Effector memory CD8-positive, alpha-beta T cell (primary cell): ENCODE data around the gene ZNF648.

ENCODE experiments used
- ATAC-seq: fragments of 150-1000 bp; cut with Tn5 transposase; replicated peaks from 2 replicates; pipeline ENCODE4 v1.10.0; 2021; ENCODE audit warnings: mild to moderate bottlenecking, moderate library complexity
- DNase-seq, 3 experiments: peaks; one replicate each; pipeline ENCODE4 v3.0.0; 2021
- H3K27ac Mint-ChIP-seq, 2 donors: one replicate each; pipeline ENCODE4 v1.8.0; 2022; ENCODE audit warnings: mild to moderate bottlenecking in 2 of 2, mixed read lengths in 2 of 2, moderate library complexity in 2 of 2
- H3K27me3 Mint-ChIP-seq, 2 donors: one replicate each; pipeline ENCODE4 v1.8.0; 2022; ENCODE audit warnings: mixed read lengths in 2 of 2
- H3K36me3 Mint-ChIP-seq: one replicate; pipeline ENCODE4 v1.8.0; 2022; ENCODE audit warnings: mild to moderate bottlenecking, moderate library complexity, mixed read lengths; ENCODE audit not compliant: insufficient read depth
- H3K4me1 Mint-ChIP-seq, 2 donors: one replicate each; pipeline ENCODE4 v1.8.0; 2022; ENCODE audit warnings: low read depth in 2 of 2, mixed read lengths in 2 of 2
- H3K4me3 Mint-ChIP-seq, 2 donors: one replicate each; pipeline ENCODE4 v1.8.0; 2022; ENCODE audit warnings: mild to moderate bottlenecking in 2 of 2, mixed read lengths in 2 of 2, moderate library complexity in 2 of 2
- H3K9me3 Mint-ChIP-seq, 2 donors: one replicate each; pipeline ENCODE4 v1.8.0; 2022; ENCODE audit warnings: mixed read lengths in 2 of 2

Gene ZNF648

DNA sequence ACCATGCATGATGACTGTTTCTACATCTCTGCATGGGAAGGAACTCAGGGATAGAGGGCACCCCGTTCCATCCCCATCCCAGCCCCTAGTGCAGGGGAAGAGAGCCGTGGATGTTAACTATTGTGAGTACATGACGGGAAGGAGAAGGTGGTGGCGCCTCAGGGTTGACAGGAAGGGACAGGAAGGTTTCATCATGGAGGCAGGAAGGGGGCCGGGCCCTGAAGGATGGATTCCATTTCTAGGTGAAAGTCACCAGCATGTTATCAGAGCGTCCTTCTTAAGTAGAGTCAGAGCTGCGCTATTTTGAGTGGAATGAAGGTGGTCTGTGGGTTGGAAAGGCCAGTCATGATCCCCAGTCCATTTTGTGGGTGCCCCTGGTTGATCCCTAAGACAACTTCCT, 25.1 kb upstream of the ZNF648 start:
- Mint-ChIP-seq H3K4me1 (peaks cover 19 to 21% of the 10 kb centered on the region in 2 donors), H3K36me3 (no peaks in the 10 kb centered on the region), H3K27ac (peak overlapping the region in 1 of 2 donors; percentile 68), H3K9me3 (no peaks in the 10 kb centered on the region), H3K4me3 (no peak overlapping the region), H3K27me3 (no peaks in the 10 kb centered on the region)
- ATAC-seq, result no peak
- no peak for DNase-seq

DNA sequence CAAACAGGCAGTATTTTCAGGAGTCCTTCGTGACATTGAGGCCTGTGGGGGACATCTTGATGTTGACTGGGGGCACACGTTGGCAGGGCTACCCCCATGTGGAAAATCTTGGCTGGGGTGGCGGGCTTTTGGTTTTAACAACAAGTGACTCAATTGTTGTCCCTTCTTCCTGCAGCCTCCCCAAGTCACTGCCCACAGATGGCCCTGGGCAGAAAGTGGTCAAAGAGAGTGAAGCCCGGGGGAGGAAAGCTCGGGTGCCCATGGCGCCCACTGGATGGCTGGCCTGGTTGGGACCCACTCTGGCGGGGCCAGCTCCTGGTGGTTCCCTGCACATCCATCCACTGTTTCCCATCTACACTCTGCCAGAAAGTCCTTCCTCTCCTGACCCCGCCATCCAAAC, 24.6 kb upstream of the ZNF648 start:
- H3K4me1 Mint-ChIP-seq, result peaks cover 19 to 21% of the 10 kb centered on the region in 2 donors
- no peaks in the 10 kb centered on the region for H3K36me3 Mint-ChIP-seq
- peak overlapping the region in 1 of 2 donors; percentile 68 for H3K27ac Mint-ChIP-seq
- H3K27me3 Mint-ChIP-seq, result no peaks in the 10 kb centered on the region
- DNase-seq, result no peak
- no peaks in the 10 kb centered on the region for H3K9me3 Mint-ChIP-seq
- H3K4me3 Mint-ChIP-seq, result no peak overlapping the region
- no peak for ATAC-seq

DNA sequence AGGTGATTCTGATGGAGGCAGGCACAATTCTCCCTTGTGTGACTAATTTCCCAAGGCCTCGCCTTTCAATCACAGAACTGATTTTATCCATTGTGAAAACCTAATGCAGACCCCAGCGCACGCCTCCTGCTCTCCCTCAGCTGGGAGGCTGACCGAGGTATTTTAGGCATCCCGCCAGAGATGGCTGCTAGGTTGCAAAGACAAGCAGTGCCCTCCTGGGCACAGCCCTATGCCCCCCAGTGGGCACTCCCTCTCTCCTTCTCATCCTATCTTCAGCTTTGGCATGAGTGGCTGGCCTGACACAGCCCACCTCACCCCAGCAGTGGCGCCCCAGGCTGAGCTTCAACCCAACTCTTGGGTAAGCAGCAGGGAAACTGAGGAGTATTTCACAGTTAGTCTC, 24.2 kb upstream of the ZNF648 start:
- Mint-ChIP-seq H3K9me3 (no peaks in the 10 kb centered on the region), H3K4me3 (no peak overlapping the region), H3K27me3 (no peaks in the 10 kb centered on the region), H3K27ac (peak overlapping the region in 1 of 2 donors; percentile 68), H3K4me1 (peaks cover 19 to 21% of the 10 kb centered on the region in 2 donors), H3K36me3 (no peaks in the 10 kb centered on the region)
- no peak for ATAC-seq
- no peak for DNase-seq

DNA sequence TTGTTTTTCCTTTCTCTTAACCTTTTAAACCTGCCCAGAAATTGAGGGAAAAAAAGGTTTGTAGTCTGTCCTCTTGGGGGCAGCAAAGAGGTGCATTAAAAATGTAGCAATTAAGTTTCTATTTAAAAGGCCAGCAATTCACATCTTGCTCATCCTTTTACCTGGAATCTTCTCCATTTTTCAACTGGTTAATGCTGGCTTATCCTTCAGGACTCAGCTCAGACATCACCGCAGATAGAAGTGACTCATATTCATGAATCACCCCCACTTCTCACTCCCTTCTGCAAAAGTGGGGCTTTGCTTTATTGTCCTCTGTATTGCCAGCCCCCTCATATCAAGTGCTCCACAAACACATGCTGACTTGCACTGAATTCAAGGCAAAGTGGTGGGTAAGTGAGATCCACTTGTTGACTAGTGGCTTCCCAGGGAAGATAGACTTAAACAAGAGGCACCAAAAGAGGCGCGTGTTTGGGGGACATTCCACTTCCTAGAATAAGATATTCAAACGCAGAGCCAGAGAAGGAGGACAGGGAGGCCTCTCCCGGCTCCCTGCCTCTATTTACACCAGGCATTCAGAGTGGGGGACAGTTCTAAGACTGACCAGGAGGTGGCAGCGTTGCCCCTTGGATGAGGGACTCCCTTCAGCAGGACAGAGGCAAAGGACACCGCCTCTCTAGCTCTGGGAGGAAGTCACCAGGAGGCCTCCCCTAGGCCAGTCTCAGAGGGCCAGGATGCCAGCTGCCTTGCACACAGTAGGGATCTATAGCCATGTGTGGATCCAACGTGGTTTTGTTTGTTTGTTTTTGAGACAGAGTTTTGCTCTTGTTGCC, 23.2 kb upstream of the ZNF648 start:
- Mint-ChIP-seq H3K9me3 (no peaks in the 10 kb centered on the region), H3K27me3 (no peaks in the 10 kb centered on the region), H3K4me3 (peak overlapping the region in 1 of 2 donors; percentile 11), H3K4me1 (peaks cover 19 to 21% of the 10 kb centered on the region in 2 donors), H3K27ac (peak overlapping the region; percentile 68 to 81), H3K36me3 (no peaks in the 10 kb centered on the region)
- DNase-seq (peak; percentile 68 to 74 (median 69)), ATAC-seq (peak; percentile 83)

DNA sequence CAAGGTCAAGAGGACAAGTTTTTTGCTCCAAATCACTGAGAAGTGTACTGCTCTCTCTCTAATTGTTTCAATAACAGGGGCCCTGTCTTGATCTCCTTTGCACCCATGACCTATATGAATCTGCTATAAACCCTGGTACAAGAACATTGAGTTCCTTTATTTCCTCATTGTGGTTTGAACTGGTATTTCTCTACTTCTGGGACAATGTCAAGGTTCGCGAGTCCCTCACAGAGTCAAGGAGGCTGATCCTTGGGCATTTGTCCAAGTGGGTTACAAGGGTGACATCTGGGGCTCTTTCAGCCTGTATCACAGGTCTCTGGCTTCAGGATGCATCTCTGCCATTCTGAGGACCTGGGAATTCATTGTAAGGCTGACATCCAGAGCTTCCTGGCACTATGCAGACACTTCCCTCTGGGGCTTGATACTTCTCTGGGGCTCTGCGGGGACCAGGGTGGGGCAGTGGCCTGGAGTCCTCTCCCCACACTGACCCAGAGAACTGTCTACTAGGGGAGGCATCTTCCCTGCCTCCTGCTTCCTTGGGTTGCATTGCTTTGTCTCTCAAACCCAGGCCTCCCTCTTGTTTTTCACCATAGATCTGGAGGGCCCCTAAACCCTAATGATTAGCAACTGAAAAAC, 22.5 kb upstream of the ZNF648 start:
- H3K27me3 Mint-ChIP-seq, result no peaks in the 10 kb centered on the region
- no peak overlapping the region for H3K27ac Mint-ChIP-seq
- H3K4me1 Mint-ChIP-seq, result peaks cover 19% of the 10 kb centered on the region in 2 donors
- no peak for DNase-seq
- no peak overlapping the region for H3K4me3 Mint-ChIP-seq
- H3K9me3 Mint-ChIP-seq, result no peaks in the 10 kb centered on the region
- no peak for ATAC-seq
- no peaks in the 10 kb centered on the region for H3K36me3 Mint-ChIP-seq

DNA sequence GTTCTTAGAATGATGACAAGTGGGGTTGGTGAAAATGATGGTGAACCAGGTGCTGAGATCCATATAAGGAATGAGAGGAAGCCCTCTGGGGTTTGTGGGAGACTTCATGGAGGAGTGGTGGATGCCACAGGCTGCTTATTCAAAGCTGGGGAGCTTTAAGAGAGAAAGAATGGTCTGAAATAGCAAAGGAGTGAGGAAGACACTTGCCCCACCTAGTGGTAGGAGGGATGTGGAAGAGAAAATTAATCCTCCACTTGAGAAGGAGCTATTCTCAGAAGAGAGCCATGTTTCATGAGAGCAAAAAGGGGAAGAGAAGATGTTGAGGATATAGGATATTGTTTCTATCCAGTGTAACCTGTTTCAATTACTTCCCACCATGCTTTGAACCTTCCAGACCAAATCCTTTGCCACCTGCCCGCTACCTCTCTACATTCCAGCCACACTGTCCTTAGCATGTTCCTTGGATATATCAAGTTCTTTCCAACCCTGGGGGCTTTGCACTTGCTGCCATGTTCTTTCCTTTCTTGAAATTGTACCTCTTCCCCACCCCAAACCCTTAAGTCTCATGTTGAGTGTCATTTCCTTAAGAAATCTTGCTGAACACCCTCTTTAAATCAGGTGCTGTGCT, 19.6 kb upstream of the ZNF648 start:
- ATAC-seq, result peak; percentile 41
- Mint-ChIP-seq H3K9me3 (no peaks in the 10 kb centered on the region), H3K27me3 (no peaks in the 10 kb centered on the region), H3K4me3 (no peak overlapping the region), H3K27ac (no peak overlapping the region), H3K4me1 (peaks cover 5 to 7% of the 10 kb centered on the region in 2 donors), H3K36me3 (no peaks in the 10 kb centered on the region)
- peak in 2 of 3 experiments; percentile 18 to 30 for DNase-seq

DNA sequence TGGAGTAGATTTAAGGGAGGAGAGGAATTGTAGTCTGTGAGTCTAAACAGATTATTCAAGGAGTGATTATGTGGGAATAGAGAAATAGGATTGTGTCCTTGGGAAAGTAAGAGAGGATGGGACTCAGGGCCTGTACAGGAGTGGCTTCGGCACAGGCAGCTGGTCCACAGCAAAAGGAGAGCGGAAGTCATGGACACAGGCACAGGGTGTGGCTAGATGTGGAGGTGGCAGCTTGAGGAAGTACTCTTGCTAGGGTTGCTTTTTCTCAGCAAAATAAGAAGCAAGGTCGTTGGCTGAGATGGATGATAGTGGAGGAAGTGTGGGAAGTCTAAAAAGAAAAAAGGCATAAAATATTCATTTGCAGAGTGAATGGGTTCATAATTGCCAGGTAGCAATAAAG, 18.5 kb upstream of the ZNF648 start:
- no peaks in the 10 kb centered on the region for H3K36me3 Mint-ChIP-seq
- no peak overlapping the region for H3K27ac Mint-ChIP-seq
- H3K4me1 Mint-ChIP-seq, result peaks cover 4 to 6% of the 10 kb centered on the region in 2 donors
- DNase-seq (no peak), ATAC-seq (no peak)
- H3K9me3 Mint-ChIP-seq, result no peaks in the 10 kb centered on the region
- no peak overlapping the region for H3K4me3 Mint-ChIP-seq
- H3K27me3 Mint-ChIP-seq, result no peaks in the 10 kb centered on the region

DNA sequence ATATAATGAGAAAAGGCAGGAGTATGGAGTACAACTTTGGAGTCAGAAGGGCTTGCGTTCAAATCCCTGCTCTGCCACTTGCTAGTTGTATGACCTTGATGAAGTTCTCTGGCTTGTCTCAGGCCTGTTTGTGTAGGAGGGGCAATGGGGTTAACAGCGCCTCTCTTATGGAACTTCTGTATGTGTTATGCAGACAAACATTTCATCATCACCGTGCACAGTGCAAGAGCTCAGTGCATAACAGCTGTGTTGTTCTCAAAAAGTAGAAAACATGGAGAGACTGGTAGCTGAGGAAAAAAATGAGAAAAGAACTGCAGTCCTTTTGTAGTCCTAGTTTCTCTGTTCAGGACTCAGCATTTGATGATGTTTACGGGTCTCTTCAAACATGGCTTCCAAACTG, 10.4 kb upstream of the ZNF648 start:
- Mint-ChIP-seq H3K4me3 (no peak overlapping the region), H3K27ac (no peak overlapping the region), H3K4me1 (peaks cover 0 to 6% of the 10 kb centered on the region in 2 donors), H3K27me3 (peaks cover 15 to 33% of the 10 kb centered on the region in 2 donors), H3K9me3 (no peaks in the 10 kb centered on the region), H3K36me3 (no peaks in the 10 kb centered on the region)
- ATAC-seq, result no peak
- no peak for DNase-seq

DNA sequence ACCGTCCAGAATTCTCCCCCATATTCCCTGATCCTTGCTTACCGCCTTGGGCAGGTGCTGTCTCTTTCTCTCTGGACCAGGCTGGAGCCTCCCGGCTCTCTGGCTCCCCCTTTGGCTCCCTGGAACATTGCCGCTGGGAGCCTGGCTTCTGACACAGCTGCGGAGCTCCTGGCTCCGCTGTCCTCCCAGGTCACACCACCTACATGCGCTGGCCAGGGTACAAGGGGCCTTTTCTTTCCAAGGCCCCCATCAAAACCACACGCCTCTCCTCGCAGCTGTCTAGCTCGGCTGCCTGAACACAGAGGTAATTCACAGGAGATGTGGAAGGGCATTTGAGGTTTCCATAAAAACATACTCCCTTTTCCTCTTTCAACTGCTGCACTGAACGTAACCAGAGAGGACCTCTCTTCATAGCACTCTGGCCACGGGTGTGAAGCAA, 7.5 kb upstream of the ZNF648 start:
- Mint-ChIP-seq H3K4me1 (peaks cover 0 to 6% of the 10 kb centered on the region in 2 donors), H3K36me3 (no peaks in the 10 kb centered on the region), H3K27ac (no peak overlapping the region), H3K27me3 (peaks cover 41 to 62% of the 10 kb centered on the region in 2 donors), H3K9me3 (no peaks in the 10 kb centered on the region), H3K4me3 (peak overlapping the region in 1 of 2 donors; percentile 45)
- DNase-seq (peak in 2 of 3 experiments; percentile 10 to 24), ATAC-seq (peak; percentile 35)

DNA sequence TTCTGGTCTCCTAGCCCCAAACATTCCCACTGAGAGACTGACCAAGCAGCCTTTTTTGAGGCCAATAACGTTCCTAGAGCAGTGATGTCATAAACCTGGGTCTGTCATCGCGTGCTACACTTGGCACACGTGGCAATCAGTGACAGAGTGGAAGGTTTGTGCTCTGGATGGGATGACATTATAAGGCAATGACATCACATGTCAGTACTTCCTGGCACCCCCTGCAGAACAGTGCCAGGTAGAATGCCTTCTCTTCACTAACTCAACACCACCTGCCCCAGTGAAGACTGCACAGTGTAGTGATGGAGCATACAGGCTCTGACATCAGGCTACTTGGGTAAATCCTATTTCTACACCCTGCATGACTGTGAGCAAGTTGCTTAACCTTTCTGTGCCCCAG, 5.4 kb upstream of the ZNF648 start:
- ATAC-seq (no peak), DNase-seq (no peak)
- no peaks in the 10 kb centered on the region for H3K36me3 Mint-ChIP-seq
- H3K4me1 Mint-ChIP-seq, result peaks cover 0 to 6% of the 10 kb centered on the region in 2 donors
- H3K27ac Mint-ChIP-seq, result no peak overlapping the region
- no peak overlapping the region for H3K4me3 Mint-ChIP-seq
- no peaks in the 10 kb centered on the region for H3K9me3 Mint-ChIP-seq
- H3K27me3 Mint-ChIP-seq, result peaks cover 60 to 83% of the 10 kb centered on the region in 2 donors

DNA sequence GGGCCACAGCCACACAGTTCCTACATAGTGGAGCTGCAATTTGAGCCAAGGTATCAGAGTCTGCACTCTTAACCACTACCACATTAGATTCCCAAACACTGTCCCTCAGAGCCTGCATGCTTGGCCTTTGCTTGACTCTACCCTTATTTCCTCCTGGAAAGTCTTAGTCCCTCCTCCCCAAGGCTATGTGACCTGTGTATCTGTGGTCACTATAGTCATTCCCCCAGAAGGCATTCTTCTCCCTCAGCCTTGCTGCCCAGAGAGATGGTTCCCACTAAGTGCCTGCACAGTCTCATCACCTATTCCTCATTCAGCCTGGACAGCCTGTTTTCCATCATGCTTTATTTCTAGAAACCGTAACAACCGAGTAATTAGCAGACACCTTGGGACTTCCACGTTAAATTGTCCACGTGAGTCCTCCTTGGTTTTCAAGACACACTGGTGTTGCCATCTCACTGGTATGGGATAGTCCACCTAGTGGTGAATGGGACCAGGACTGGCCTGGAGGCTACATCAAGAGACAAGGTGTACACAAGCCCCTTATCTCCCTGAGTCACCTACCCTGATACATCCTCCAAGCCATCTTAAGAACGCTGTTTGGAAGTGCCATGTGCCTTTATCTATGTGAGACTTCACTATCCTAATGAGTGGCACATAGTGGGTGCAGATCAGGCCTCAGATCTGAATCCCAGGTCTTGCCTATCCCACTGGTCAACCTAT, 3.8 kb upstream of the ZNF648 start:
- DNase-seq (no peak), ATAC-seq (no peak)
- peaks cover 0 to 6% of the 10 kb centered on the region in 2 donors for H3K4me1 Mint-ChIP-seq
- H3K9me3 Mint-ChIP-seq, result no peaks in the 10 kb centered on the region
- H3K27ac Mint-ChIP-seq, result no peak overlapping the region
- H3K36me3 Mint-ChIP-seq, result no peaks in the 10 kb centered on the region
- no peak overlapping the region for H3K4me3 Mint-ChIP-seq
- peaks cover 70 to 95% of the 10 kb centered on the region in 2 donors for H3K27me3 Mint-ChIP-seq

DNA sequence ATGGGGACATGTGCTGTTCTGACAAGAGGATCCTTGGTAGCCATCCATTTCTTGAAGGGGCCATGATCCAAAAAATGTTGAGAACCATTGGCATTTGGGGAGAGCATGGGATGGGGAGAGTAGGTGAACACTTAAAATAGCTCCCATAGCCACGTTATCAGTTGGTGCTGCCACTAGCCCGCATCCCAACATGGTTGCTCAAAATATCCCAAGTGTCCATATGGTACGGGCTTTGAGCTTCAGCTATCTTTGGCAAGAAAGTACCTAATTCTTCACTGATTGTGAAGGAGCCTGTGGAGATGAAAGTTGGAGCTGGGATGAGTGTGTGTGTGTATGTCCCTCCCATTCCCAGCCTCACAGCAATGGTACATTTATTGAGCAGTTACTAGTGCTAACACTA, 3.1 kb upstream of the ZNF648 start:
- H3K4me3 Mint-ChIP-seq, result no peak overlapping the region
- no peaks in the 10 kb centered on the region for H3K36me3 Mint-ChIP-seq
- no peaks in the 10 kb centered on the region for H3K9me3 Mint-ChIP-seq
- H3K4me1 Mint-ChIP-seq, result peaks cover 0 to 6% of the 10 kb centered on the region in 2 donors
- no peak for DNase-seq
- H3K27me3 Mint-ChIP-seq, result peaks cover 68 to 98% of the 10 kb centered on the region in 2 donors
- no peak for ATAC-seq
- H3K27ac Mint-ChIP-seq, result no peak overlapping the region

DNA sequence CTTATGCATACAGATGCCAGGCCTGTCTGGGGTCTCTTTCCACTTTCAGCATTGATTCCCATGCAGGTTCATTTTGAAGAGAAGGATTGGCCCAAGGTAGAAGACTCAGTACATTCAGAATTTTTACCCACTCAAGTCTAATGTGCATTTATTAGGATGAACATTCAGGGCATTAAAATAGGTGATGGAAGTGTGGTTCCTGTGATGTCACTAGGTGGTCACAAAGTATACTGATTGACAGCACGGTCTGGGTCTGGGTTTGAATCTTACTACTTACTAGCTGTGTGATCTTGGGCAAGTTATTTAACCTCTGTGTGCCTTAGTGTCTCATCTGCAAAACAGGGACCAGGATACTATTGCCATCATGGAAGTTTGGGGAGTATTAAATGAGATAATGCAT, 711 bp upstream of the ZNF648 start:
- Mint-ChIP-seq H3K4me1 (no peaks in the 10 kb centered on the region), H3K27ac (no peak overlapping the region), H3K4me3 (no peak overlapping the region), H3K27me3 (peaks cover 71 to 100% of the 10 kb centered on the region in 2 donors), H3K36me3 (no peaks in the 10 kb centered on the region), H3K9me3 (no peaks in the 10 kb centered on the region)
- ATAC-seq, result no peak
- no peak for DNase-seq
